Measurements from ENCODE around the gene TRPM3.
A peak's percentile ranks its signal among the peaks of the same experiment; 100 is the strongest.

TRPM3 gene

GRCh38 chr9:70579686-70580085 is 541.7 kb downstream of the TRPM3 start:
- H3K79me2 ChIP-seq (ENCODE audit: low read length): no peaks in the 10 kb centered on the region
- no peak overlapping the region for H3K4me2 ChIP-seq (ENCODE audit: low read depth, low read length)
- H4K20me1 ChIP-seq (ENCODE audit: insufficient read depth, low read length): no peaks in the 10 kb centered on the region
- no peak for DNase-seq
- H3K36me3 ChIP-seq (replicated peaks; ENCODE audit: insufficient read depth, low read length): no peaks in the 10 kb centered on the region
- H3K27me3 ChIP-seq (replicated peaks; ENCODE audit: insufficient read depth, low read length): no peaks in the 10 kb centered on the region
- no peaks in the 10 kb centered on the region for H3K9me3 ChIP-seq (replicated peaks; ENCODE audit: insufficient read depth, low read length)
- H3K27ac ChIP-seq (ENCODE audit: low read length): no peak overlapping the region
- TF ChIP-seq EZH2phosphoT487 (IDR thresholded peaks at IDR 0.05; ENCODE audit: low read length): no peak
- TF ChIP-seq EZH2 (optimal IDR thresholded peaks at IDR 0.05; ENCODE audit: low read depth, low read length): no peak
- no peak for TF ChIP-seq CTCF (IDR thresholded peaks at IDR 0.05; ENCODE audit: low read length)
- H3K9ac ChIP-seq (ENCODE audit: low read length): no peak overlapping the region
- no peak overlapping the region for H2AFZ ChIP-seq (ENCODE audit: low read length)
- H3K4me3 ChIP-seq (ENCODE audit: low read length): no peak overlapping the region
- H3K9me2 ChIP-seq (replicated peaks; ENCODE audit: insufficient read depth, low read length): no peaks in the 10 kb centered on the region
- H3F3A ChIP-seq (ENCODE audit: insufficient read depth, low read length): no peaks in the 10 kb centered on the region
- no peaks in the 10 kb centered on the region for H3K4me1 ChIP-seq (ENCODE audit: low read length)

GRCh38 chr9:70578720-70579119 is 542.7 kb downstream of the TRPM3 start:
- H3K9me2 ChIP-seq (replicated peaks; ENCODE audit: insufficient read depth, low read length): no peaks in the 10 kb centered on the region
- no peak for TF ChIP-seq EZH2phosphoT487 (IDR thresholded peaks at IDR 0.05; ENCODE audit: low read length)
- TF ChIP-seq CTCF (IDR thresholded peaks at IDR 0.05; ENCODE audit: low read length): peak; percentile 16; the same call in 1 of the 2 replicates
- no peaks in the 10 kb centered on the region for H3K4me1 ChIP-seq (ENCODE audit: low read length)
- H3K4me3 ChIP-seq (ENCODE audit: low read length): no peak overlapping the region
- H3F3A ChIP-seq (ENCODE audit: insufficient read depth, low read length): no peaks in the 10 kb centered on the region
- no peaks in the 10 kb centered on the region for H3K79me2 ChIP-seq (ENCODE audit: low read length)
- no peak overlapping the region for H3K27ac ChIP-seq (ENCODE audit: low read length)
- no peaks in the 10 kb centered on the region for H3K27me3 ChIP-seq (replicated peaks; ENCODE audit: insufficient read depth, low read length)
- H3K4me2 ChIP-seq (ENCODE audit: low read depth, low read length): no peak overlapping the region
- no peaks in the 10 kb centered on the region for H3K9me3 ChIP-seq (replicated peaks; ENCODE audit: insufficient read depth, low read length)
- no peak overlapping the region for H3K9ac ChIP-seq (ENCODE audit: low read length)
- no peaks in the 10 kb centered on the region for H3K36me3 ChIP-seq (replicated peaks; ENCODE audit: insufficient read depth, low read length)
- H4K20me1 ChIP-seq (ENCODE audit: insufficient read depth, low read length): no peaks in the 10 kb centered on the region
- DNase-seq: no peak
- no peak overlapping the region for H2AFZ ChIP-seq (ENCODE audit: low read length)

- H3K4me1 ChIP-seq (ENCODE audit: low read length): no peaks in the 10 kb centered on the region
- H3K4me2 ChIP-seq (ENCODE audit: low read depth, low read length): no peak overlapping the region
- no peaks in the 10 kb centered on the region for H3F3A ChIP-seq (ENCODE audit: insufficient read depth, low read length)
- H3K79me2 ChIP-seq (ENCODE audit: low read length): no peaks in the 10 kb centered on the region
- no peaks in the 10 kb centered on the region for H4K20me1 ChIP-seq (ENCODE audit: insufficient read depth, low read length)
- no peaks in the 10 kb centered on the region for H3K27me3 ChIP-seq (replicated peaks; ENCODE audit: insufficient read depth, low read length)
- DNase-seq: no peak
- H3K9me2 ChIP-seq (replicated peaks; ENCODE audit: insufficient read depth, low read length): no peaks in the 10 kb centered on the region
- no peak for TF ChIP-seq EZH2 (optimal IDR thresholded peaks at IDR 0.05; ENCODE audit: low read depth, low read length)
- no peak for TF ChIP-seq CTCF (IDR thresholded peaks at IDR 0.05; ENCODE audit: low read length)
- no peak for TF ChIP-seq EZH2phosphoT487 (IDR thresholded peaks at IDR 0.05; ENCODE audit: low read length)
- no peaks in the 10 kb centered on the region for H3K9me3 ChIP-seq (replicated peaks; ENCODE audit: insufficient read depth, low read length)
- no peak overlapping the region for H3K4me3 ChIP-seq (ENCODE audit: low read length)
- H3K27ac ChIP-seq (ENCODE audit: low read length): no peak overlapping the region
- H3K36me3 ChIP-seq (replicated peaks; ENCODE audit: insufficient read depth, low read length): no peaks in the 10 kb centered on the region
- H3K9ac ChIP-seq (ENCODE audit: low read length): no peak overlapping the region
- H2AFZ ChIP-seq (ENCODE audit: low read length): no peak overlapping the region
Observed at GRCh38 chr9:70577671-70578070, 543.8 kb downstream of the TRPM3 start.
